ENCODE results near the gene LRMDA.

Gene LRMDA

GRCh38 chr10:76270464-76270863, 839.0 kb downstream of the LRMDA start:
- DNase-seq (ENCODE audit: low spot score): no peak

- DNase-seq (ENCODE audit: low spot score): no peak
Measured at GRCh38 chr10:76274933-76275332, 843.5 kb downstream of the LRMDA start.

GRCh38 chr10:76278811-76279460, 847.5 kb downstream of the LRMDA start:
- no peak for DNase-seq (ENCODE audit: low spot score)

GRCh38 chr10:76281659-76282058, 850.2 kb downstream of the LRMDA start:
- no peak for DNase-seq (ENCODE audit: low spot score)

GRCh38 chr10:76282061-76283025, 850.9 kb downstream of the LRMDA start:
- no peak for DNase-seq (ENCODE audit: low spot score)

GRCh38 chr10:76284351-76284750, 852.9 kb downstream of the LRMDA start:
- DNase-seq (ENCODE audit: low spot score): no peak

GRCh38 chr10:76285012-76285411, 853.6 kb downstream of the LRMDA start:
- DNase-seq (ENCODE audit: low spot score): no peak

GRCh38 chr10:76285515-76285914, 854.1 kb downstream of the LRMDA start:
- no peak for DNase-seq (ENCODE audit: low spot score)

- DNase-seq (ENCODE audit: low spot score): no peak
Measured at GRCh38 chr10:76286536-76286935, 855.1 kb downstream of the LRMDA start.

GRCh38 chr10:76287856-76288255, 856.4 kb downstream of the LRMDA start:
- no peak for DNase-seq (ENCODE audit: low spot score)

- no peak for DNase-seq (ENCODE audit: low spot score)
Measured at GRCh38 chr10:76291175-76291574, 859.8 kb downstream of the LRMDA start.

- no peak for DNase-seq (ENCODE audit: low spot score)
Measured at GRCh38 chr10:76291885-76292284, 860.5 kb downstream of the LRMDA start.

GRCh38 chr10:76296957-76297356, 865.5 kb downstream of the LRMDA start:
- no peak for DNase-seq (ENCODE audit: low spot score)

GRCh38 chr10:76297358-76297757, 865.9 kb downstream of the LRMDA start:
- no peak for DNase-seq (ENCODE audit: low spot score)

- DNase-seq (ENCODE audit: low spot score): no peak
Measured at GRCh38 chr10:76297780-76298281, 866.4 kb downstream of the LRMDA start.

GRCh38 chr10:76298329-76298728, 866.9 kb downstream of the LRMDA start:
- DNase-seq (ENCODE audit: low spot score): no peak

GRCh38 chr10:76299501-76299900, 868.1 kb downstream of the LRMDA start:
- no peak for DNase-seq (ENCODE audit: low spot score)

GRCh38 chr10:76301211-76301610, 869.8 kb downstream of the LRMDA start:
- DNase-seq (ENCODE audit: low spot score): no peak

- no peak for DNase-seq (ENCODE audit: low spot score)
Measured at GRCh38 chr10:76301950-76302349, 870.5 kb downstream of the LRMDA start.

GRCh38 chr10:76302481-76302880, 871.1 kb downstream of the LRMDA start:
- DNase-seq (ENCODE audit: low spot score): no peak

GRCh38 chr10:76302961-76303630, 871.7 kb downstream of the LRMDA start:
- DNase-seq (ENCODE audit: low spot score): no peak

GRCh38 chr10:76303682-76304316, 872.4 kb downstream of the LRMDA start:
- DNase-seq (ENCODE audit: low spot score): peak; percentile 10

Measured in germinal center (tissue), 1 donor.